GM23248 (cell line): ENCODE measurements around the gene OSBPL5. TPM values are rescaled to one million over a fixed set of nuclear protein-coding genes. Genes with fewer than 3 reads are reported as not detected.

Experiments
- DNase-seq: peaks from one replicate; pipeline ENCODE4 v3.0.0-alpha.2; 2015
- H2AFZ ChIP-seq: fragments of 200-600 bp; sonication (generic); 2 replicates; pipeline ENCODE4 v1.6.1; 2016; ENCODE audit warnings: antibody characterized with exemption
- H3F3A ChIP-seq: fragments of 200-600 bp; sonication (generic); 2 replicates; pipeline ENCODE4 v1.6.1; 2016; ENCODE audit warnings: mild to moderate bottlenecking, antibody characterized with exemption, mixed run types; ENCODE audit not compliant: insufficient read depth
- H3K27ac ChIP-seq: fragments of 200-600 bp; sonication (generic); 2 replicates; pipeline ENCODE4 v1.5.1; 2016; ENCODE audit warnings: mild to moderate bottlenecking
- H3K27me3 ChIP-seq: fragments of 200-600 bp; sonication (generic); replicated peaks from 2 replicates; pipeline ENCODE4 v1.6.1; 2016; ENCODE audit warnings: mild to moderate bottlenecking; ENCODE audit not compliant: insufficient read depth
- H3K36me3 ChIP-seq: fragments of 200-600 bp; sonication (generic); 2 replicates; pipeline ENCODE4 v1.6.1; 2016; ENCODE audit warnings: low read depth, mild to moderate bottlenecking
- H3K4me1 ChIP-seq: fragments of 200-600 bp; sonication (generic); 2 replicates; pipeline ENCODE4 v1.6.1; 2016; ENCODE audit warnings: mild to moderate bottlenecking; ENCODE audit not compliant: insufficient read depth
- H3K4me2 ChIP-seq: fragments of 200-600 bp; sonication (generic); one replicate; pipeline ENCODE4 v1.6.1; 2016; ENCODE audit warnings: mild to moderate bottlenecking; ENCODE audit not compliant: unreplicated experiment
- H3K4me3 ChIP-seq: fragments of 200-600 bp; sonication (generic); 2 replicates; pipeline ENCODE4 v1.5.1; 2016; ENCODE audit warnings: mild to moderate bottlenecking
- H3K79me2 ChIP-seq: fragments of 200-600 bp; sonication (generic); 2 replicates; pipeline ENCODE4 v1.6.1; 2016; ENCODE audit warnings: mild to moderate bottlenecking; ENCODE audit not compliant: insufficient read depth
- H3K9ac ChIP-seq: fragments of 200-600 bp; sonication (generic); 2 replicates; pipeline ENCODE4 v1.6.1; 2016; ENCODE audit warnings: mild to moderate bottlenecking
- H3K9me2 ChIP-seq: fragments of 200-600 bp; sonication (generic); 2 replicates; pipeline ENCODE4 v1.6.1; 2016; ENCODE audit warnings: mixed run types, mild to moderate bottlenecking, moderate library complexity; ENCODE audit not compliant: insufficient read depth
- H3K9me3 ChIP-seq: fragments of 200-600 bp; sonication (generic); one replicate; pipeline ENCODE4 v1.6.1; 2017; ENCODE audit warnings: low read depth
- H4K20me1 ChIP-seq: fragments of 200-600 bp; sonication (generic); 2 replicates; pipeline ENCODE4 v1.6.0; 2016; ENCODE audit not compliant: insufficient read depth
- EZH2 ChIP-seq: fragments of 200-600 bp; sonication (generic); IDR thresholded peaks from 2 replicates; pipeline ENCODE4 v1.6.1; 2018; ENCODE audit warnings: antibody characterized with exemption, mild to moderate bottlenecking; ENCODE audit not compliant: insufficient read depth, poor library complexity, severe bottlenecking
- EZH2phosphoT487 ChIP-seq: fragments of 200-600 bp; sonication (generic); IDR thresholded peaks from 2 replicates; pipeline ENCODE4 v1.6.1; 2018; ENCODE audit warnings: antibody characterized with exemption, moderate library complexity, mild to moderate bottlenecking, low read depth; ENCODE audit not compliant: insufficient read depth
- WGBS, 2 experiments: methylation state at CpG; one replicate each; pipeline ENCODE4 v1.1.6; 2015 to 2017; ENCODE audit warnings: low lambda C conversion rate in 2 of 2, low coverage in 1 of 2; ENCODE audit errors: missing lambda C conversion rate in 2 of 2; 5-methylcytosine and 5-hydroxymethylcytosine counted together
- in situ Hi-C: fragments of 300-500 bp; cut with MboI; formaldehyde crosslinking; loops from 2 replicates; pipeline ENCODE4 v1.15.0; 2020
- polyA plus RNA-seq: library from polyadenylated mRNA; unstranded; fragments of >200 nt; fragmentation: Nextera tagmentation; extraction: Ambion mirVana; gene quantifications from 2 replicates; pipeline ENCODE4 v1.2.1, GENCODE V29; 2016
- total RNA-seq: library from RNA; depleted of rRNA; stranded (reverse); fragments of >200 nt; shearing (Covaris generic); gene quantifications from 2 replicates; pipeline ENCODE4 v1.2.3, GENCODE V29; 2014

Gene OSBPL5
- total and polyA plus RNA-seq, 2 experiments from 2014 or later: 27.9 to 57.6 TPM

DNA sequence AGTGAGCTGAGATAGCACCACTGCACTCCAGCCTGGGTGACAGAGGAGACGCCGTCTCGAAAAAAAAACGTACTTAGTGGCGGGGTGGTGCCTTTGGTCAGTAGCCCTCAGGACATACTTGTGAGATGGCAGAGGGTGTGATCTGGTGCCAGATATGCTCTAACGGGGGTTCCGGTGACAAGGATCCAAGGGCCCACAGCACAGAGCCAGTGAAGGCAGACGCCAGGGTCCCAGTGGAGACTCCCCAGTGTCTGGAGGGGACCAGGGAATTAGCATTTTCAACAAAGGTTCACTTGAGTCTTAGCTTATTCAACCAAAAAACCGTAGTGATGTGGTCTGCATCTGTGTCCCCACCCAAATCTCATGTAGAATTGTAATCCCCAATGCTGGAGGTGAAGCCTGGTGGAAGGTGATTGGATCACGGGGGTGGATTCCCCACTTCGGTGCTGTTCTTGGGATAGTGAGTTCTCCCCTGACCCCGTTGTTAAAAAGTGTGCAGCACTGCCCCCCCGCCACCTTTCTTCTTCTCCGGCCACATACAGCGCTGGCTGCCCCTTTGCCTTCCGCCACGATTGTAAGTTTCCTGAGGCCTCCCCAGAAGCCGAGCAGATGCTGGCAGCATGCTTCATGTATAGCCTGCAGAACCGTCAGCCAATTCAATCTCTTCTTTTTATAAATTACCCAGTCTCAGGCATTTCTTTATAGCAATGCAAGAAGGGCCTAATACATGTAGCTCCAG, 26.6 kb upstream of the OSBPL5 start:
- H3K79me2 ChIP-seq: no peaks in the 10 kb centered on the region
- no peak overlapping the region for H2AFZ ChIP-seq
- H3K36me3 ChIP-seq: no peaks in the 10 kb centered on the region
- no peak for TF ChIP-seq EZH2phosphoT487
- TF ChIP-seq EZH2: no peak
- no peaks in the 10 kb centered on the region for H3K4me1 ChIP-seq
- H3K27me3 ChIP-seq: 0 out of 2 replicates have a peak, but pooled peaks cover 19% of the 10 kb centered on the region
- no peak overlapping the region for H3K4me3 ChIP-seq
- no peak for DNase-seq
- no peak overlapping the region for H3K9ac ChIP-seq
- no peaks in the 10 kb centered on the region for H3K9me3 ChIP-seq
- H3K9me2 ChIP-seq: no peaks in the 10 kb centered on the region
- H4K20me1 ChIP-seq: no peaks in the 10 kb centered on the region
- no peaks in the 10 kb centered on the region for H3F3A ChIP-seq
- in situ Hi-C loops: no loop called here
- WGBS, 2 experiments: 77 to 83% methylated on average over 19 of the region's 19 CpGs
- no peak overlapping the region for H3K27ac ChIP-seq
- no peak overlapping the region for H3K4me2 ChIP-seq

DNA sequence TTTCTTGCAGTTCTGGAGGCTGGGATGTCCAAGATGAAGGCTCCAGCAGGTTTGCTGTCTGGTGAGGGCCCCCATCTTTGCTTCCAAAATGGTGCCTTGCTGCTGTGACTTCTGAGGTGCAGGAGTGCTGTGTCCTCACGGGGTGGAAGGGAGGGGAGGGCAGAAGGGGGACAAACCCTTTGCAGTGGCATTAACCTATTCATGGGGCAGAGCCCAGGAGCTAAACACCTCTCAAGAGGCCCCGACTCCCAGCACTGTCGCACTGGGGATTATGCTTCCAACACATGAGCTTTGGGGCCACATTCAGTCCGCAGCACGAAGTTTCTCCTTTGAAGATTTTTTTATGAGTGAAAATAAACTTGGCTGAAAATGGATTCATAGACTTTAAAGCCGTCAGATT, 25.5 kb upstream of the OSBPL5 start:
- WGBS, 2 experiments: 50 to 58% methylated on average over 6 of the region's 6 CpGs
- H3K4me3 ChIP-seq: no peak overlapping the region
- H3K27ac ChIP-seq: no peak overlapping the region
- no peak overlapping the region for H3K9ac ChIP-seq
- DNase-seq: no peak
- in situ Hi-C loops: no loop called here
- H3K79me2 ChIP-seq: no peaks in the 10 kb centered on the region
- H3K9me3 ChIP-seq: no peaks in the 10 kb centered on the region
- H3K9me2 ChIP-seq: no peaks in the 10 kb centered on the region
- 0 out of 2 replicates have a peak, but pooled peaks cover 19% of the 10 kb centered on the region for H3K27me3 ChIP-seq
- no peak overlapping the region for H3K4me2 ChIP-seq
- H2AFZ ChIP-seq: no peak overlapping the region
- H3K36me3 ChIP-seq: no peaks in the 10 kb centered on the region
- H3K4me1 ChIP-seq: no peaks in the 10 kb centered on the region
- H3F3A ChIP-seq: no peaks in the 10 kb centered on the region
- TF ChIP-seq EZH2 (no peak), EZH2phosphoT487 (no peak)
- H4K20me1 ChIP-seq: no peaks in the 10 kb centered on the region

GRCh38 chr11:3189886-3190583, 24.9 kb upstream of the OSBPL5 start:
- Histone ChIP-seq H2AFZ (no peak overlapping the region), H3K36me3 (no peaks in the 10 kb centered on the region), H4K20me1 (no peaks in the 10 kb centered on the region), H3K9me2 (no peaks in the 10 kb centered on the region), H3F3A (no peaks in the 10 kb centered on the region), H3K4me2 (no peak overlapping the region), H3K27ac (no peak overlapping the region), H3K79me2 (no peaks in the 10 kb centered on the region), H3K4me3 (no peak overlapping the region), H3K9ac (no peak overlapping the region), H3K9me3 (no peaks in the 10 kb centered on the region), H3K4me1 (no peaks in the 10 kb centered on the region), H3K27me3 (0 out of 2 replicates have a peak, but pooled peaks cover 19% of the 10 kb centered on the region)
- TF ChIP-seq EZH2 (no peak), EZH2phosphoT487 (no peak)
- DNase-seq: no peak
- in situ Hi-C loops: no loop called here
- 59 to 63% methylated on average over 11 of the region's 11 CpGs for WGBS, 2 experiments

DNA sequence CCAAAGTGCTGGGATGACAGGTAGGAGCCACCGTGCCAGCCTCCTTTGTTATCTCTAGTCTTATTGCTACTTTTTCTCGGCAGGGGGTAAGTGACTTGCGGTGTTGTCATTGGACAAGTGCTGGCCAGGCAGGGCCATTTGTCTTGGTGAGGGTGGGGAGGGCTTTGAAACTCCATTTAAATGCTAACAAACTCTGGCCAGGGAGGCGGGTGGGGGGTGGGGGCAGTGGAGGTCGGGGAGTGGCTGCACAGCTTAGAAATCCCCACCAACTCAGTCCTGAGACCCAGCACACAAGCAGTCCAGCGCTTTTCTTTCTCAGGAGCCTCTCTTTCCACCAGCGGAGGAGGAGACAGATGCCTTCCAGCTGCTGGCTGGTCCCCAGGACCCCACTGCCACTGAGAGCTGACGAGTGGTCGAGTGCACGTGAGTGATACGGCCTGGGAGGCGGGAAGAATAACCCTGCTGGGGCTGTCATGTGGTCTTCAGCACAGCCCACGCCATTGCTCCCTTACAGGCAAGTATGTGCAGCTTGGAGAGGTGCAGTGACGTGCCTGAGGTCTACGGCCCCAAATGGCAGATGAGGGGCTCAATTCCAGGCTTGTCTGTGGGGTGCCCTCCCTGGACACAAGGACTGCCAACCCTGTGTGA, 24.2 kb upstream of the OSBPL5 start:
- 0 out of 2 replicates have a peak, but pooled peaks cover 19% of the 10 kb centered on the region for H3K27me3 ChIP-seq
- no peaks in the 10 kb centered on the region for H3K4me1 ChIP-seq
- no peak overlapping the region for H3K4me2 ChIP-seq
- H3K36me3 ChIP-seq: no peaks in the 10 kb centered on the region
- DNase-seq: no peak
- no peaks in the 10 kb centered on the region for H3K9me2 ChIP-seq
- 55 to 58% methylated on average over 12 to 15 of the region's 15 CpGs for WGBS, 2 experiments
- in situ Hi-C loops: no loop called here
- H3K4me3 ChIP-seq: no peak overlapping the region
- H3K9me3 ChIP-seq: no peaks in the 10 kb centered on the region
- no peak overlapping the region for H2AFZ ChIP-seq
- H3F3A ChIP-seq: no peaks in the 10 kb centered on the region
- H3K27ac ChIP-seq: no peak overlapping the region
- no peaks in the 10 kb centered on the region for H3K79me2 ChIP-seq
- no peak overlapping the region for H3K9ac ChIP-seq
- no peaks in the 10 kb centered on the region for H4K20me1 ChIP-seq
- TF ChIP-seq EZH2phosphoT487 (no peak), EZH2 (no peak)
